ENCODE data around the gene NOS3.

- TF ChIP-seq CTCF (IDR thresholded peaks at IDR 0.05) = no peak
- TF ChIP-seq POLR2A (IDR thresholded peaks at IDR 0.05) = no peak
Observed at GRCh38 chr7:150946421-150947240, 44.2 kb upstream of the NOS3 start.

Measured in thyroid gland (tissue), 4 donors.